CD4-positive, alpha-beta T cell treated with Interferon gamma for 1 hour (primary cell): ENCODE results near the gene BCKDHA.

ENCODE experiments used
- DNase-seq: peaks from one replicate; pipeline ENCODE4 v3.0.0-alpha.2; 2020

BCKDHA gene

GRCh38 chr19:41397086-41398049 lies at the start of gene BCKDHA, which contains the start of gene EXOSC5:
BCKDHA (plus strand) TSS chr19:41397818; CDS start chr19:41397828, 10 bp downstream.
EXOSC5 (minus strand) TSS chr19:41397359; CDS start chr19:41397328, 31 bp downstream.
- DNase-seq, result peak; percentile 100

- DNase-seq, result no peak
Observed at GRCh38 chr19:41350735-41351338, 46.8 kb upstream of the BCKDHA start.

GRCh38 chr19:41351339-41352245 lies 46.0 kb upstream of the BCKDHA start:
- peak; percentile 88 for DNase-seq

DNA sequence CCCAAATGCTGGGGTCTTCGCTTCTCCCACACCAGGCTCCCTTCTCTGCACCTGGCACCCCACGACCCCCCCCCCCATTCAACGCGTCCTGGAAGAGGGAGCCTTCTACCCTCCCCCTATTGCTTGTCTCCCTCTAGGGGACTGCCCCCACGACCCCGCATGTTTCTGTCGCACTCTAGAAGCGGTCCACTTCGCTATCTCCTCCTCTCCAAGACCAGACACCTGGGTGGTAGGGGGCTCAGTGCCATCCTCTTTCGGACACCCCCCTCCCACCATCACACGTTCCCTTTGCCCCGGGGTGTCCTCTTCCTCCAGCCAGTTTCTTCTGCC lies 45.4 kb upstream of the BCKDHA start:
- DNase-seq, result no peak

- peak; percentile 77 for DNase-seq
Observed at GRCh38 chr19:41352609-41353465, 44.8 kb upstream of the BCKDHA start.

GRCh38 chr19:41353466-41354342 lies 43.9 kb upstream of the BCKDHA start, which contains the start of gene TGFB1:
TGFB1 (minus strand) TSS chr19:41353922; CDS start chr19:41353044, 878 bp downstream.
- DNase-seq, result peak; percentile 96

- no peak for DNase-seq
Observed at GRCh38 chr19:41354343-41354953, 43.2 kb upstream of the BCKDHA start.

DNA sequence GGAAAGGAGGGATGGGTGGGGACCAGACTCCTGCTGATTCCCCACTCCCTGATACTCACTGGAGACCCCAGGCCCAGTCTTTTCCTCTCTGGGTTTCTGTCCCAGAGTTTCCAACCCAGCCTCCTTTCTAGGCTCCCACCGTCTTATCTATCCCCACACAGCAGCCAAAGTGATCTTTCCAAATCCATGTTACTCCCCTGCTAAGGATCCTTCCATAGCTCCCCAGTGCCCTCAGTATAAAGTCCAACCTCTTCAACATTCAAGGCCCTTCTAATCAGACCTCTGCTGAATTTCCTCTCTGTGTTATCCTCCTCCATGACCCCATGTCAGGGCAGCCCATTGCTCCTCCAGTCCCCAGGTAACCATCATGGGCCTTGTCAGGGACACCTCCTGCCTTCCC lies 42.6 kb upstream of the BCKDHA start:
- no peak for DNase-seq

- DNase-seq, result no peak
Observed at GRCh38 chr19:41355802-41356201, 41.8 kb upstream of the BCKDHA start.

GRCh38 chr19:41356984-41357739 lies 40.5 kb upstream of the BCKDHA start:
- peak; percentile 49 for DNase-seq

DNA sequence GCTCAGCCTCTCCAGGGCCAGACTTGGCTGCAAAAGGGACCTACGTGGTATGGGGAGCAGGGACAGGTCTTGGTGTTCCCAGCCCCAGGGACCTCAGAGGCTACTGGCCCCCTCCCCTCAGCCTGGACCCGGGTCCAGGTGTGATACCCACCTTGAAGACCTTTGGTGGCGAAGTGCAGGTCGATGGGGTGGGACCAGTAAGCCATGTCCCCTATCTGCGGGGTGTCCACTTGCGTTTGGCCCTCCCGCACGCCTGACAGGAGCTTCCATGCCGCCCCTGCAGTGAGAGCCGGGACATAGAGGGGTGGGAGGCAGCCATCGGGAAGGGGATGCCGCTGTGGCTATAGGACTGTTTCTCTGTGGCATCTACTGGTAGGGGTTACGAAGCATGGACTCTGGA lies 39.9 kb upstream of the BCKDHA start:
- DNase-seq, result no peak

DNA sequence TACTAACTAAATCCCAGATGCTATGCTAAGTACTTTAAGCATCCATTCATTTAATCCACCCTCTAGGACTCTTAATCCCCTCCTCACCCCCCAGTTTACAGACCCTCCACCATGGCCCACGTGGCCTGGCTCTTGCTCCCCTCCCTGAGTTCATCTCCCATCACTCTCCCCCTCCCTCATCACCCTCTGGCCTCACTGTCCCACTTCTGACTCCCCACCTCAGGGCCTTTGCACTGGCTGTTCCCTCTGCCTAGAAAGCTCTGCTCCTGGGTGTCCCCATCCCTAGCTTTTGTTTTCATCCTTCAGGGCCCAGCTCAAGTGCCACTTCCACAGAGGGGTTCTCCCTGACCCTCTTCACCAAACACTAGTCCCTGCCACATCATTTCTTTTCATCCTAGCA lies 37.9 kb upstream of the BCKDHA start:
- DNase-seq, result no peak

- no peak for DNase-seq
Observed at GRCh38 chr19:41362143-41362847, 35.3 kb upstream of the BCKDHA start.

GRCh38 chr19:41363371-41363752 lies 34.3 kb upstream of the BCKDHA start:
- no peak for DNase-seq

DNA sequence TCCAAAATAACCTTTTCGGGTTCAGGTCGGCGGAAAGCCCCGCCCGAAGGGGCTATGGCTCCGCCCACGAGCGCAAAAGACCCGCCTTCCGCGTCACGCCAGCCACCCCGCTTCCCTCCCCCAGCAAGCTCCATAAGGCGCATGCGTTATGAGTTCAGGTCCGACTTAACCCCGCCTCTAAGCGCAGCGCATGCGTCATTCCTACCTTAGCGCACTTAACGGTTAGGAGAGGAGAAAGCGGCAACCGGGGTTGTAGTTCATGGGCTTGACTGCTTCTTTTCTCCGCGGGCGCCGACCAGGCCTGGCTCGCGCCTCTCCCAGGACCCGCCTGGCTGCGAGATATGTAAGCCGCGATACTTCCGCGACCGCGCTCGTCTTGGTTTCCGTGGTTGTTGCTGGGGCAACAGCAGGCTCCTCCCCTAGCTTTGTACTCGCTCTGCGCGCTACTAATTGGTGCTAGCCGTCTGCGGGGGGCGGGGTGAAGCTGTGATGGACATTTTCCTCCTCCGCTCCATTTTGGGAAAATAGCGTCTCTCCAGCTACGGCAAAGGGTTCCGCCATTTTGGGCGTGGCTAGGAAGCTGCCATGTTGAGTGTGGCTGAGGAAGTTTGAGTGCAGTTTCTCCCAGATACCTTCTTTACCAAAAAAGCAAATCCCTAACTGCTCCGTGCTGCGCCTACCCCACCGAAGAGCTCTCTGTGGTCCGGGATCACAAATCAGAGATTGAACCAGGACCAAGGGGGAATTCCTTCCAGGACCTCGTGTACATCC lies 33.7 kb upstream of the BCKDHA start, which contains the start of gene B9D2:
B9D2 (minus strand) TSS at position 397 of the 771 bp plus-strand sequence. CDS start 630 bp downstream, outside the sequence.
- peak; percentile 99 for DNase-seq

DNA sequence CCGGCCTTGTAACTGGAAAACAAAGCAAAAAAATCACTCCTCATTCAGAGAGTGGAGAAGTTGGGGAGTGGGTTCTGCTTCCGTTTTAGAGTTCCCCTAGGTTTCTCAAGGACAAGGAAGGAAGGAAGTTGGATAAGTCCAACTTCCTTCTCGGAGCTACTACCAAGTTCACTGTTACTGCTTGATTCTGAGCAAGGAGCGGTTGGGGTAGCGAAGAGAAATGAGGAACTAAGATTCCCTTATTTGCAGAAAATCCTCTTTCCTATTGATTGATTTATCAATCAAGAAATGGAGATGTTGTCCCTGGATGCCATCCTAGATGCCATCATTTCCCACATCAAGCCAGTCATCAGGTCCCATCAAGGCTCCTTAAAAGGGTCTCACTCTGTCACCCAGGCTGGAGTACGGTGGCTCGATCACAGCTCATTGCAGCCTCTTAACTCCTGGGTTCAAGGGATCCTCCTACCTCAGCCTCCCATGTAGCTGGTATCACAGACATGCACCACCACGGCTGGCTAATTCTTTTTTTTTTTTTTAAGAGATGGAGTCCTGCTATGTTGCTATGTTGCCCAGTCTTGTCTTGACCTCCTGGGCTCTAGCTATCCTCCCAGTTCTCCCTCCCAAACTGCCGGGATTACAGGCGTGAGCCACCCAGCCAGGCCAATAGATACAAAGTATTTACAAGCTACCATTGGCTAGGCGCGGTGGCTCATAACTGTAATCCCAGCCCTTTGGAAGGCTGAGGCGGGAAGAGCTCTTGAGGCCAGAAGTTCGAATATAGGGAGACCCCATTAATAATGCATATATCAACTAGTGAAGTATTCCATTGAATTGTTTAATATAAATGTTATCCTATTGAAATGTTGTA lies 32.9 kb upstream of the BCKDHA start:
- no peak for DNase-seq

- no peak for DNase-seq
Observed at GRCh38 chr19:41366089-41366488, 31.5 kb upstream of the BCKDHA start.
